Chondrocyte (in vitro differentiated cells): ENCODE results near the gene SUPT20H. TPM values are rescaled to one million over a fixed set of nuclear protein-coding genes. Genes with fewer than 3 reads are reported as not detected.

Experiments
- DNase-seq: peaks from one replicate; pipeline ENCODE4 v3.0.0; 2021; ENCODE audit warnings: mixed read lengths, low spot score
- H3K27ac Mint-ChIP-seq: one replicate; pipeline ENCODE4 v1.8.0; 2021; ENCODE audit warnings: mild to moderate bottlenecking, moderate library complexity, mixed read lengths; ENCODE audit not compliant: unreplicated experiment
- H3K27me3 Mint-ChIP-seq: 2 replicates; pipeline ENCODE4 v1.8.0; 2021; ENCODE audit warnings: low read depth, mixed read lengths
- H3K36me3 Mint-ChIP-seq: 2 replicates; pipeline ENCODE4 v1.8.0; 2021; ENCODE audit warnings: low read depth, mixed read lengths
- H3K4me1 Mint-ChIP-seq: 2 replicates; pipeline ENCODE4 v1.8.0; 2021; ENCODE audit warnings: low read depth, mild to moderate bottlenecking, mixed read lengths
- H3K4me3 Mint-ChIP-seq: one replicate; pipeline ENCODE4 v1.8.0; 2021; ENCODE audit warnings: mild to moderate bottlenecking, moderate library complexity, mixed read lengths; ENCODE audit not compliant: unreplicated experiment
- H3K9me3 Mint-ChIP-seq: 2 replicates; pipeline ENCODE4 v1.8.0; 2021; ENCODE audit warnings: low read depth, mixed read lengths
- CTCF ChIP-seq: fragments of 200-600 bp; sonication (generic); IDR thresholded peaks from 2 replicates; pipeline ENCODE4 v1.5.0; 2021; ENCODE audit warnings: antibody characterized with exemption, mild to moderate bottlenecking, moderate library complexity
- total RNA-seq: library from RNA; stranded (reverse); gene quantifications from 3 replicates; pipeline ENCODE4 v1.2.1, GENCODE V29; 2021

Gene SUPT20H
- total RNA-seq, 1 donor from 2014 or later = 51.2 TPM

DNA sequence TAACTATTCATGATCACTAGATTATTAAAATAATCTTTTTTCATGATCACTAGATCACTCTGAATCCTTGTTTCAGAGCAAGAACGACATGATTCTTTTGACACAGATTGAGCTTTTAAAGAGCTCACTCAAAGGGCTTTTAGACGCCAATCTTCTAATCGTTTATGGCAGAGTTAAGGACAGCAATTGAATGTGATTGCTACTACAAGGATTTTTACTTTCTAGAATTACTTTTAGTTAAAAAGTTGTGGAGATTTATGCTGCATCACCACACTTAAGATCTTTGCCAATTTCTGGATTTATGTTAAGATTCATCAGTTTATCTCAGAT is 57.6 kb downstream of the SUPT20H start:
- DNase-seq = no peak
- H3K4me3 Mint-ChIP-seq = peak overlapping the region; percentile 100
- H3K27me3 Mint-ChIP-seq = no peaks in the 10 kb centered on the region
- H3K27ac Mint-ChIP-seq = peak overlapping the region; percentile 100
- H3K9me3 Mint-ChIP-seq = no peaks in the 10 kb centered on the region
- peaks cover 8% of the 10 kb centered on the region for H3K36me3 Mint-ChIP-seq
- TF ChIP-seq CTCF = no peak
- H3K4me1 Mint-ChIP-seq = peaks cover 28% of the 10 kb centered on the region

DNA sequence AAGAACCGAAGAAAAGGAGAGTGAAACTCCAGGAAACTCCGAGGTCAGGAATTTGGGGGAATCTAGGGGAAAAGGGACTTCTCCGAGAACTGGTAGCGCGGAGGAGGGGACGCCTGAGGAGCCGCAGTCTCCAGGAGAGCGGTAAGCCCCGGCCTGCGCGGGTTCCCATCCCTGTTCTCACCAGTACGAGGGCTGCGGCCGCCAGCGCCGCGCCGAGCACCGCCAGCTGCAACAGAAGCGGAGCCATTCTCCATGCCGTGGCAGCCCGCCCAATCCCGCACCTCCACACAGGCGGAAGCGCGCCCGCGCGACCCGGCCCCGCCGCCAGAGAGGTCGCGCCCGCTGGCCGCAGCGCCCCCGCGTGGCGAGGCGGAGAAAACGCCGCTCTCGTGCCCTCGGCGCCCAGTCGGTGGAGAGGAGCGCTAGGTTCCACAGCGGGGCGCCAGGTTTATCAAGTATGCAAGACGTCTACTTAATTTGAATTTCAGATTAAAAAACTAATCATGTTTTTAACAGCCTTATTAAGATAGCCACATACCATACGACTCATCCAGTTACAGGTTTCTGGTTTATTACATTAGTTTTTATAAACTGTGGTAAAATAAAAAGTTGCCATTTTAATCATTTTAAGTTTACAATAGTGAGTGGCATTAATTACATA is 60.3 kb downstream of the SUPT20H start, which contains the start of gene ALG5:
Gene ALG5, minus strand, starts transcription at position 287 of the 661 bp plus-strand sequence. Its CDS starts 40 bp downstream, at position 247.
- peaks cover 35% of the 10 kb centered on the region for H3K4me1 Mint-ChIP-seq
- peak within 1 kb of the TSS; percentile 100 for H3K4me3 Mint-ChIP-seq
- no peaks in the 10 kb centered on the region for H3K27me3 Mint-ChIP-seq
- TF ChIP-seq CTCF = peak; percentile 94
- DNase-seq = peak; percentile 95
- H3K9me3 Mint-ChIP-seq = no peaks in the 10 kb centered on the region
- H3K36me3 Mint-ChIP-seq = peaks cover 4% of the 10 kb centered on the region
- H3K27ac Mint-ChIP-seq = peak within 1 kb of the TSS; percentile 100

- H3K27ac Mint-ChIP-seq = peak overlapping the region; percentile 100
- no peaks in the 10 kb centered on the region for H3K27me3 Mint-ChIP-seq
- peak overlapping the region; percentile 100 for H3K4me3 Mint-ChIP-seq
- no peak for TF ChIP-seq CTCF
- H3K4me1 Mint-ChIP-seq = peaks cover 35% of the 10 kb centered on the region
- DNase-seq = no peak
- H3K9me3 Mint-ChIP-seq = no peaks in the 10 kb centered on the region
- peaks cover 6% of the 10 kb centered on the region for H3K36me3 Mint-ChIP-seq
These were observed 60.9 kb downstream of the SUPT20H start for GRCh38 chr13:36998624-36999041.

GRCh38 chr13:36997716-36998427 is 61.6 kb downstream of the SUPT20H start:
- peak overlapping the region; percentile 100 for H3K4me3 Mint-ChIP-seq
- TF ChIP-seq CTCF = no peak
- peak overlapping the region; percentile 100 for H3K27ac Mint-ChIP-seq
- H3K4me1 Mint-ChIP-seq = peaks cover 35% of the 10 kb centered on the region
- H3K36me3 Mint-ChIP-seq = peaks cover 8% of the 10 kb centered on the region
- no peaks in the 10 kb centered on the region for H3K27me3 Mint-ChIP-seq
- no peaks in the 10 kb centered on the region for H3K9me3 Mint-ChIP-seq
- no peak for DNase-seq

GRCh38 chr13:36992362-36992761 is 67.1 kb downstream of the SUPT20H start:
- TF ChIP-seq CTCF = peak; percentile 23
- Mint-ChIP-seq H3K4me3 (no peak overlapping the region), H3K36me3 (peaks cover 44% of the 10 kb centered on the region), H3K27ac (no peak overlapping the region), H3K9me3 (no peaks in the 10 kb centered on the region), H3K27me3 (no peaks in the 10 kb centered on the region), H3K4me1 (peaks cover 13% of the 10 kb centered on the region)
- DNase-seq = no peak
